Left ventricle myocardium superior (tissue), 1 donor: ENCODE results near the gene FZD8. TPM values are rescaled to one million over a fixed set of nuclear protein-coding genes. Genes with fewer than 3 reads are reported as not detected.
"Not testable (repeated sequence)": the region's sequence is repeated elsewhere in the genome, so short reads cannot be mapped to it uniquely, and the experiment has no call there.

Experiments
- ATAC-seq: fragments of 200-7000 bp; cut with Tn5 transposase; one replicate; pipeline ENCODE4 v1.9.1; 2020; ENCODE audit warnings: mild to moderate bottlenecking, moderate library complexity
- DNase-seq: peaks from one replicate; pipeline ENCODE4 v3.0.0-alpha.2; 2020
- intact Hi-C: fragments of 100-400 bp; cut with micrococcal nuclease; formaldehyde crosslinking; loops from one replicate; pipeline ENCODE4 v1.11.0; 2022
- long read RNA-seq: library from polyadenylated mRNA; unstranded; transcript quantifications from one replicate; pipeline ENCODE4 v2.0.0, GENCODE V29; 2021
- total RNA-seq: library from RNA; stranded (reverse); fragmentation: NEBNext Ultra II Directional; extraction: Animal tissue kit (Norgen Biotek cat#: 25700); gene quantifications from one replicate; pipeline ENCODE4 v1.2.1, GENCODE V29; 2021
- donor health status: DM: no; HTN: yes; CAD: no; lungs with severe emphysema.

FZD8 gene
- 8.2 TPM for total RNA-seq
- long read RNA-seq, full-length matches to known transcripts: 1 of 1 reads
- long read RNA-seq, partial matches to known transcripts: 0 of 1 reads
- long read RNA-seq, other reads (novel, unspliced or antisense): 0 of 1 reads

- intact Hi-C loops: no loop called here
- peak; percentile 96 for DNase-seq
- ATAC-seq: peak; percentile 92
Observed at GRCh38 chr10:35642035-35642792, at the start of gene FZD8. FZD8 (minus strand) TSS chr10:35642296; CDS start chr10:35641429, 867 bp downstream.

GRCh38 chr10:35691522-35692236 lies 49.6 kb upstream of the FZD8 start:
- DNase-seq (no peak), ATAC-seq (no peak)
- intact Hi-C loops: no loop called here

DNA sequence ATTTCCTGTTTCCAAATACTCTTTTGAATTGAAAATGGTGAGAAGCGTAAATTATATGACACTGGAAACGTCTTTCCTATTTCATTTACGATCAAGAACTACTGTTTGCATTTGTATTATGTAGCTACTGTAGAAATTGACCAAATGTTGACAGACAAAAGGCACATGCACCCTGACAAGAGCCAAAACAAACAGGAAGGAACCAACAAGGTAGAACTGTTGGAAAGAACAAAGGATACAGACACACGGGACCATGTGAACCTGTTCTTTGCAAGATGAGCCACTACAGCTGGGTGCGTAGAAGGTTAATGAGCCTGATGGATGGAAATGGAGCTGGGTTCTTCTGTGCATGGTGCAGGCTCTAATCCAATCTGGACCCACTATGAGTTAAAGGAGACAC lies 48.4 kb upstream of the FZD8 start:
- ATAC-seq: no peak
- DNase-seq: no peak
- intact Hi-C loops: no loop called here

DNA sequence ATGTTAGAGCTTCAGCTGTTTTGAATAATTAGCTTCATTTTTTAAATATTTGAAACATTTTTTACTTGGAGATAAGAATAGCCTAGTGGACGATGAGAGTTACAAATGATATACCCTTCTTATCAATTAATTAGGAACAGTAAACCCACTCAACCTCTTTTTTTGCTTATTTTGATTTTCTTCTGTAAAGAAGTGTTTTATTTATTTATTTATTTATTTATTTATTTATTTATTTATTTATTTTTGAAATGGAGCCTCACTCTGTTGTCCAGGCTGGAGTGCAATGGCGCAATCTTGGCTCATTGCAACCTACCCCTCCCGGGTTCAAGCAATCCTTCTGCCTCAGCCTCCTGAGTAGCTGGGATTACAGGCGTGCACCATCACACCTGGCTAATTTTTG lies 43.8 kb upstream of the FZD8 start:
- intact Hi-C loops, ATAC-seq, DNase-seq: not testable (repeated sequence)

DNA sequence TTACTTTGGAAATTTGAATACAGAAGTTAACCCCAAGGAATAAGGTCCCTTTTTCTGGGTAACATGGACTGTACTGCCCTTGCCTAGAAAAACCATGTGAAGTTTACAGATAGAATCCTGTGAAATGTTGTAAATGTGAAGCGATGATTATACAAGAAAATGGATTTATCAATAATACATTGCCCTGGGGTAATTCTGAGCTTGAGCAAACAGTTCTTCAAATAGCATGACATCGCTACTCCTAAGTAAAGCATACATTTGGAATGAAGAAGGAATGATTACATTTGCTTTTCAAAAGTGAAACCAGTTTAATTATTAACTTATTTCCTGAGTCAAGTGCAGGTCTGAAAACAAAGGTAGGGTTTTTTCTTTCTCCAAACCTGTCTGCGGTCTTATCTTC lies 43.3 kb upstream of the FZD8 start:
- ATAC-seq (no peak), DNase-seq (no peak)
- intact Hi-C loops: no loop called here

DNA sequence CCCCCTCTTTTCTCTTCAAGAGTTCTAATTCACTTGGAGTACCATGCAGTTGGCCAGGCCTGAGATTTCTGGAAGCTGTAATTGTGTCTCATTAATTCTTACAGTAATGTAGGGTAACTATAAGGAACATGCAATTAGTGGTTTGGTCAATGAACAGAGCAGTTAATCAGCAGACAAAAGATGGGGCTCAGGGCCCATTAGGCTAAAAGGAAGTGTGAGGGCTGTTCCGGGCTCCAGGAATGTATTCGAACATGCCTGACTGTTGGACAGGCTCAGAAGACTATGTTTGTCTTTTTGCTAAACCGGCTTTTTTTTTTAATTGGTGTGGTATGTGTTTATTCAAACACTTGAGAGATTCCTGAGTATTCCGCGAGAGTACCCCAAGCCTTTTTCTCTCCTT lies 42.5 kb upstream of the FZD8 start:
- intact Hi-C loops: no loop called here
- DNase-seq: no peak
- no peak for ATAC-seq

DNA sequence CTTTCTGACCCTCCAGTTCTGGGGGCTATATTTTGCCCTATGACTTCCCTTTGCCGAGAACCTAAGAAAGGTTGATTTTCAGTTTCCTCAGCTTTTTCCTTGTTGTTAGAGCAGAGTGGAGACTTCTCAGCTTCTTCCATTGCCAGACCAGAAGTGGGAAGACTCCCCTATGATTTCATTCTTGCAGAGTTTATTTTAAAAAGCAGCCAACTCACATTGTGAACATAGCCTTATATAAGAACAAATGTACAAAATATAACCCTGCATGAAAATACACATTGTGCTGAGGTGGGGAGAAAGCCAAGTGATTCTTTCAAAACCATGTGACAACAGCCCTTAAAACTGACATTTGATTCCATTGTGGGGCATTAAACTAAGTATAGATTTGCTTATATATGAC lies 33.8 kb upstream of the FZD8 start:
- no peak for ATAC-seq

DNA sequence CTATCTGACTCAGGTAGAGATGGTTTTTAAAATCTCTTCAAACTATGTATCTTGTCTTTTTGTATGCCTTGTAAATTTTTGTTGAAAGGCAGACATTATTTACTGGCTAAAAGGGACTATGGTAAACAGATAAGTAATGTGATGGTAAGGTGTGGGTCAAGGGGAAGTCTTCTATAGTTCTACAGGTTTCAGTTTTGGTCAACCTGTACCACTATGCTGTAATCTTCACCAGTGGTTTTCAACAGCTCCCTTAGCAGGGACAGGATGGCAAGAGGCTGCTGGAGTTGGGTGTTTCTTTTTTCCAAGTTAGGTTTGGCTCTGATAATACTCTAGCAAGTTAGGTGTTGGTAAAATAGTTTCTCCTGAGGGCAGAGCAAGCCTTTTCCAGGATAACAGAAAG lies 32.7 kb upstream of the FZD8 start:
- ATAC-seq (no peak), DNase-seq (no peak)

More for the DNA sequence above, 33.8 kb upstream of the FZD8 start:
- no peak for DNase-seq
- intact Hi-C loops: no loop called here

DNA sequence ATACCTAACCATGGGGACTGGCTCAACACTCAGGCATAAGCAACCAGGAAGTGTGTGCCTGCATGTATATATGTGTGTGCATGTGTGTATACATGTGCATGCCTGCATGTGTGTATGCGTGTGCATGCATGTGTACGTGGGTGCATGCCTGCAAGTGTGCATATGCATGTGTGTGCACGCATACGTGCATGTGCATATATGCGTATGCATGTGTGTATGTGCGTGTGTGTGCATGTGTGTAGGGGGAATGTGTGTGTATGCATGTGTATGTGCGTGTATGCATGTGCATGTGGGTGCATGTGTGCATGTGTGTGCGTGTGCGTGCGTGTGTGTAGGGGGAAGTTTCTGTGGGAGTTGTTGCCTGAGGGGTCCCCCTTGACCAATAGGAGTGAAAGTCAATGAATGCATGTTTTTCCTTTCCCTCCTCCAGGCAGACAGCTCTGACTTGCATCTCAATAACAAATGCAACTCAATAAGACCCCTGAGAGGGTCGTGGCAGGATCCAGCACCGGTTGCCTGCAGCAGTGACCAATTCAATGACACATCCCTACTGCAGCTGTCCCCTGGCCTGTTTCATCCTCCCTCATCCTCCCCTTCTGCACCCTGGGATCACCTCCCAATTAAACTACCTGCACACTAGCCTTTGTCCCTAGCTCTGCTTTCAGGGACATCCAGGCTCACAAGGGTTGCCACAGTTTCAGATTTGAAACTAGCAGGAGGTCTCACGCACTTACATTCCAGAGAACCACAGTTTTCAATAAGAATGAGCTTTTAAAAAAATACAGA lies 27.0 kb upstream of the FZD8 start:
- ATAC-seq (no peak), DNase-seq (no peak)
- intact Hi-C loops: no loop called here

More for the DNA sequence above, 32.7 kb upstream of the FZD8 start:
- intact Hi-C loops: no loop called here

DNA sequence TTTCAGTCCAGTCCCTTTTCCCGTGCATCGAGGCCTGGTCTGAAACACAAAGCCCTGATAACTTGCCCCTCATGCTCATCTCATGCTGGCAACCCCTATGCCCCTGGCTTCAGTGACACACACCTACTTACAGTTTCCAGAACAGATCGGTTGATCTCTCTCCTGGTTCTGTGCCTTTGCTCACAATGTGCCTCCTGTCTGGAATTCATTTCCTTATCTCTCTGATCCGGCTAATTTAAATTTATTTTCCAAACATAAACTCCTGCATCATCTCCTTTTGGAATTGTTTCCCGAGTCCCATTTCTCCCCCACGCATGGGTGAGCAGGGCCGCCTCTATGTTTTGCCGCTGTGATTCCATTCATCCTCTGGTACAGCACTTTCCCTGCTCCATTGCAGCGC lies 25.9 kb upstream of the FZD8 start:
- ATAC-seq (no peak), DNase-seq (no peak)
- intact Hi-C loops: no loop called here

DNA sequence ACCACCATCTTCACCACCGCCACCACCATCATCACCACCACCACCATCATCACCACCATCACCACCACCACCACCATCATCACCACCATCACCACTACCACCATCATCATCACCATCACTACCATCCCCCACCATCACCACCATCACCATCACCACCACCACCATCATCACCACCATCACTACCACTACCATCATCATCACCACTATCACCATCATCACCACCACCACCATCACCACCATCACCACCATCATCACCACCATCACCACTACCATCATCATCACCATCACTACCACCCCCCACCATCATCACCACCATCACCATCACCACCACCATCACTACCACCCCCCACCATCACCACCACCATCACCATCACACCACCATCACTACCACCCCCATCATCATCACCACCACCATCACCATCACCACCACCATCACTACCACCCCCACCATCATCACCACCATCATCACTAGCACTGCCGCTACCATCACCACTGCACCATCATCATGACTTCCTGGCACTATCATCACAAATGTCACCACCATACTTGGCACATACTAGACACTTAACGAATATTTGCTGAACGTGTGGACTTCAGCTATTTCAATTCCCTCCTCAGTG lies 25.3 kb upstream of the FZD8 start:
- ATAC-seq: no peak
- intact Hi-C loops: no loop called here

DNA sequence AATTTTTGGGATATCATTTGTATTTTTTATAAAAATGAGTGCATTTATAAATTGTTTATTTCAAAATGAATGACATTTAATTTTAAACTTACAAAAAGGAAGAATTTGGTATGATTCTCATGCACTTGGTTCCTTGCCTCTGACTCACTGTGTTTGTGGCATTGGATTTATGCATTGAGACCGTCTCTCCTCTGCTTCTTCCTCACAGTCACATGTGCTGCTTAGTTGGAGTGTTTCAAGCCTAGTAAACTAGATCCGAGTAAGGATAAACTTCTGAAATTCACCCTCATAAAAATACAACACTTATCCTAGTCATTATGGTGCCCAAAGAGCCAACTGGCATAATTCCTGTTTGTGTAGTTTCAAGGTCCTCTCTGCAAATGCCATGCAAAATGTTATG lies 19.1 kb upstream of the FZD8 start:
- ATAC-seq: no peak
- DNase-seq: no peak
- intact Hi-C loops: no loop called here

More for the DNA sequence above, 25.3 kb upstream of the FZD8 start:
- DNase-seq: no peak

- ATAC-seq (no peak), DNase-seq (no peak)
- intact Hi-C loops: no loop called here
Observed at GRCh38 chr10:35659456-35659855, 17.4 kb upstream of the FZD8 start.

GRCh38 chr10:35657621-35658020 lies 15.5 kb upstream of the FZD8 start:
- no peak for DNase-seq
- intact Hi-C loops: no loop called here

GRCh38 chr10:35652824-35653223 lies 10.7 kb upstream of the FZD8 start:
- no peak for ATAC-seq
- intact Hi-C loops: no loop called here
- DNase-seq: no peak

More at GRCh38 chr10:35657621-35658020, 15.5 kb upstream of the FZD8 start:
- ATAC-seq: no peak

DNA sequence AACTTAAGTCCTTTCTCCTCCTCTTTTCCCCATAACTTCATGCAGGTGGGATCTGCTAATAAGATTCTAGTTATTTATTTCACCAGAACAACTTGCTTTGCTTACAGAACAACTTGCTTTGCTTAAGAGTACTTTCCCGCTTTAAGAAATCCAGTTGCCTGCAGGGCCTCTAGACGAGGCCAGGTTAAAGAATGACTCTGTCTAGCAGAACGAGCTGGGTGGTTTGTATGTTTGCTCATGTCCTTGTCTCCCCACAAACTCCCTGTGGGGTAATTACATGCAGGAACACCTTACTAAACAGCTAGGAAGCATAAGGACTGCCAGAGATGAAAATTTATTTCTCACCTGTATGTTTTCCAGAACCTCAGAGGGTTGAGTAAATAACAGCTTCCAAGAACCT lies 8.8 kb upstream of the FZD8 start:
- DNase-seq (no peak), ATAC-seq (no peak)
- intact Hi-C loops: no loop called here

DNA sequence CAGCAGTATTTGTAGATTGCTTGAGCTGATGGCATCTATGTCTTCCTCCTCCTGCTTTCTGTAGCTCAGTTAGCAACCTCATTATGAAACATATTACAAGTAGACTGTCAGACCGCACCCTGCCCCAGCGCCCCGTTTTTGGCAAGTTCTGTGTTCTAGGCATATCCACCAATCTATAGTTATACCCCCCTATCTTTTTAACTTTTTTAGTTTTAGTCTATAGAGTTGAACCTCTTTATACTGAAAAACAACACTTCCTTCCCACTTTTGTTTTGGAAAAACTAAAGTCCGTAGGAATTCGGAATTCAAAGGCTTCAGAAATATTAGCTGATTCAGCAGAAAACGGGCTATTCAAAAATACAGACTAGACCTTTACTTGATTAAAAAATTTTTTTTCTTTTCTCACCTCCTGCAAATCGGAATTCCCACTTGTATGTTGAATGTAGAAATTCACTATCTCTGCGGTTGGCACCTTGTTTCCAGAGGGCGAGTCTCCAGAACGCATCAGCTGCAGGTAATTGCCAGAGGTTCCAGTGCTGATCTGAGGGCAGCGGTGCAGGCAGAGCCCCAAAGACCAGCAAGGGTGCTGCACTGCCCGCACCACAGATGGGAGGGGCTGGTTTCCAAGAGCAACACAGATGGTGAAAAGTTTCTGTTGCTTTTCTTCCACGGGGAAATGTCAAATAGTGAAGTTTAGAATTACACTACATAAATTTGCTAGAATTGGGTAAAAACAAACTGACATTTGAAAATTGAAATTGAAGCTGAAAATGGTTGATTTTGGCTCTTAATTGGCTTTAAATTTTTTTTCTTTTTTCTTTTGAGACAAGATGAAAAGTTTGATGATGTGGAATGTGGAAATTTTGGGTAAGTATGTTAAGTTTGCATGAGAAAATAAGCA lies 2.2 kb upstream of the FZD8 start:
- DNase-seq: peak; percentile 18
- intact Hi-C loops: no loop called here
- ATAC-seq: no peak
